ENCODE measurements around the gene SHLD1. TPM values are rescaled to one million over a fixed set of nuclear protein-coding genes. Genes with fewer than 3 reads are reported as not detected.
"Not testable (repeated sequence)": the region's sequence is repeated elsewhere in the genome, so short reads cannot be mapped to it uniquely, and the experiment has no call there.

The SHLD1 gene
- polyA plus RNA-seq, 2 donors: 3.4 to 4.9 TPM

GRCh38 chr20:5787796-5788165 is 37.6 kb downstream of the SHLD1 start:
- H3K27ac ChIP-seq (ENCODE audit: low read depth in 2 of 2, low read length in 1 of 2): no peak overlapping the region
- no peaks in the 10 kb centered on the region for H3K9me3 ChIP-seq (ENCODE audit: control insufficient read depth in 2 of 2, insufficient read depth in 1 of 2, low read depth in 1 of 2, low read length in 1 of 2)
- no peaks in the 10 kb centered on the region for H3K36me3 ChIP-seq (ENCODE audit: control insufficient read depth in 2 of 2, insufficient read depth in 2 of 2, low read length in 1 of 2)
- no peaks in the 10 kb centered on the region for H3K4me1 ChIP-seq (ENCODE audit: control insufficient read depth in 2 of 2, insufficient read depth in 2 of 2, low read length in 1 of 2)
- no peaks in the 10 kb centered on the region for H3K27me3 ChIP-seq (ENCODE audit: control insufficient read depth in 1 of 2, insufficient read depth in 2 of 2, low read length in 2 of 2)
- H3K4me3 ChIP-seq (ENCODE audit: low read depth in 1 of 2, low read length in 2 of 2): no peak overlapping the region

- 0 to 1% methylated on average over 3 of the region's 3 CpGs for WGBS, 2 donors
- Histone ChIP-seq H3K4me3 (ENCODE audit: low read depth in 1 of 2, low read length in 2 of 2) (no peak overlapping the region), H3K27me3 (ENCODE audit: control insufficient read depth in 1 of 2, insufficient read depth in 2 of 2, low read length in 2 of 2) (no peaks in the 10 kb centered on the region), H3K27ac (ENCODE audit: low read depth in 2 of 2, low read length in 1 of 2) (no peak overlapping the region), H3K4me1 (ENCODE audit: control insufficient read depth in 2 of 2, insufficient read depth in 2 of 2, low read length in 1 of 2) (no peaks in the 10 kb centered on the region), H3K9me3 (ENCODE audit: control insufficient read depth in 2 of 2, insufficient read depth in 1 of 2, low read depth in 1 of 2, low read length in 1 of 2) (no peaks in the 10 kb centered on the region), H3K36me3 (ENCODE audit: control insufficient read depth in 2 of 2, insufficient read depth in 2 of 2, low read length in 1 of 2) (no peaks in the 10 kb centered on the region)
Observed at GRCh38 chr20:5788385-5788895, 38.2 kb downstream of the SHLD1 start.

GRCh38 chr20:5789827-5790226 is 39.6 kb downstream of the SHLD1 start:
- no peak overlapping the region for H3K4me3 ChIP-seq (ENCODE audit: low read depth in 1 of 2, low read length in 2 of 2)
- H3K4me1 ChIP-seq (ENCODE audit: control insufficient read depth in 2 of 2, insufficient read depth in 2 of 2, low read length in 1 of 2): no peaks in the 10 kb centered on the region
- no peaks in the 10 kb centered on the region for H3K36me3 ChIP-seq (ENCODE audit: control insufficient read depth in 2 of 2, insufficient read depth in 2 of 2, low read length in 1 of 2)
- WGBS, 2 donors: 80 to 93% methylated on average over 2 of the region's 2 CpGs
- H3K27me3 ChIP-seq (ENCODE audit: control insufficient read depth in 1 of 2, insufficient read depth in 2 of 2, low read length in 2 of 2): no peaks in the 10 kb centered on the region
- no peaks in the 10 kb centered on the region for H3K9me3 ChIP-seq (ENCODE audit: control insufficient read depth in 2 of 2, insufficient read depth in 1 of 2, low read depth in 1 of 2, low read length in 1 of 2)
- H3K27ac ChIP-seq (ENCODE audit: low read depth in 2 of 2, low read length in 1 of 2): no peak overlapping the region

- H3K27ac ChIP-seq (ENCODE audit: low read depth in 2 of 2, low read length in 1 of 2): no peak overlapping the region
- H3K36me3 ChIP-seq (ENCODE audit: control insufficient read depth in 2 of 2, insufficient read depth in 2 of 2, low read length in 1 of 2): no peaks in the 10 kb centered on the region
- WGBS, 2 donors: 73 to 81% methylated on average over 2 of the region's 2 CpGs
- H3K27me3 ChIP-seq (ENCODE audit: control insufficient read depth in 1 of 2, insufficient read depth in 2 of 2, low read length in 2 of 2): no peaks in the 10 kb centered on the region
- no peaks in the 10 kb centered on the region for H3K4me1 ChIP-seq (ENCODE audit: control insufficient read depth in 2 of 2, insufficient read depth in 2 of 2, low read length in 1 of 2)
- H3K9me3 ChIP-seq (ENCODE audit: control insufficient read depth in 2 of 2, insufficient read depth in 1 of 2, low read depth in 1 of 2, low read length in 1 of 2): no peaks in the 10 kb centered on the region
- H3K4me3 ChIP-seq (ENCODE audit: low read depth in 1 of 2, low read length in 2 of 2): no peak overlapping the region
Observed at GRCh38 chr20:5793916-5794315, 43.7 kb downstream of the SHLD1 start.

GRCh38 chr20:5796331-5797040 is 46.3 kb downstream of the SHLD1 start:
- H3K9me3 ChIP-seq (ENCODE audit: control insufficient read depth in 2 of 2, insufficient read depth in 1 of 2, low read depth in 1 of 2, low read length in 1 of 2): no peaks in the 10 kb centered on the region
- H3K36me3 ChIP-seq (ENCODE audit: control insufficient read depth in 2 of 2, insufficient read depth in 2 of 2, low read length in 1 of 2): no peaks in the 10 kb centered on the region
- H3K4me1 ChIP-seq (ENCODE audit: control insufficient read depth in 2 of 2, insufficient read depth in 2 of 2, low read length in 1 of 2): no peaks in the 10 kb centered on the region
- WGBS, 2 donors: 89 to 96% methylated on average over 8 of the region's 8 CpGs
- H3K4me3 ChIP-seq (ENCODE audit: low read depth in 1 of 2, low read length in 2 of 2): no peak overlapping the region
- H3K27ac ChIP-seq (ENCODE audit: low read depth in 2 of 2, low read length in 1 of 2): no peak overlapping the region
- H3K27me3 ChIP-seq (ENCODE audit: control insufficient read depth in 1 of 2, insufficient read depth in 2 of 2, low read length in 2 of 2): no peaks in the 10 kb centered on the region

- H3K4me1 ChIP-seq (ENCODE audit: control insufficient read depth in 2 of 2, insufficient read depth in 2 of 2, low read length in 1 of 2): no peaks in the 10 kb centered on the region
- H3K27me3 ChIP-seq (ENCODE audit: control insufficient read depth in 1 of 2, insufficient read depth in 2 of 2, low read length in 2 of 2): no peaks in the 10 kb centered on the region
- no peak overlapping the region for H3K27ac ChIP-seq (ENCODE audit: low read depth in 2 of 2, low read length in 1 of 2)
- no peaks in the 10 kb centered on the region for H3K36me3 ChIP-seq (ENCODE audit: control insufficient read depth in 2 of 2, insufficient read depth in 2 of 2, low read length in 1 of 2)
- H3K4me3 ChIP-seq (ENCODE audit: low read depth in 1 of 2, low read length in 2 of 2): no peak overlapping the region
- WGBS, 2 donors: 73 to 94% methylated on average over 1 of the region's 1 CpG
- no peaks in the 10 kb centered on the region for H3K9me3 ChIP-seq (ENCODE audit: control insufficient read depth in 2 of 2, insufficient read depth in 1 of 2, low read depth in 1 of 2, low read length in 1 of 2)
Observed at GRCh38 chr20:5797165-5797564, 47.0 kb downstream of the SHLD1 start.

- Histone ChIP-seq H3K27ac (ENCODE audit: low read depth in 2 of 2, low read length in 1 of 2) (no peak overlapping the region), H3K27me3 (ENCODE audit: control insufficient read depth in 1 of 2, insufficient read depth in 2 of 2, low read length in 2 of 2) (no peaks in the 10 kb centered on the region), H3K36me3 (ENCODE audit: control insufficient read depth in 2 of 2, insufficient read depth in 2 of 2, low read length in 1 of 2) (no peaks in the 10 kb centered on the region), H3K4me3 (ENCODE audit: low read depth in 1 of 2, low read length in 2 of 2) (no peak overlapping the region), H3K4me1 (ENCODE audit: control insufficient read depth in 2 of 2, insufficient read depth in 2 of 2, low read length in 1 of 2) (no peaks in the 10 kb centered on the region), H3K9me3 (ENCODE audit: control insufficient read depth in 2 of 2, insufficient read depth in 1 of 2, low read depth in 1 of 2, low read length in 1 of 2) (no peaks in the 10 kb centered on the region)
- 68 to 74% methylated on average over 7 of the region's 7 CpGs for WGBS, 2 donors
Observed at GRCh38 chr20:5797843-5798462, 47.8 kb downstream of the SHLD1 start.

- H3K27ac ChIP-seq (ENCODE audit: low read depth in 2 of 2, low read length in 1 of 2); H3K27me3 ChIP-seq (ENCODE audit: control insufficient read depth in 1 of 2, insufficient read depth in 2 of 2, low read length in 2 of 2); H3K4me3 ChIP-seq (ENCODE audit: low read depth in 1 of 2, low read length in 2 of 2); H3K36me3 ChIP-seq (ENCODE audit: control insufficient read depth in 2 of 2, insufficient read depth in 2 of 2, low read length in 1 of 2); H3K9me3 ChIP-seq (ENCODE audit: control insufficient read depth in 2 of 2, insufficient read depth in 1 of 2, low read depth in 1 of 2, low read length in 1 of 2); H3K4me1 ChIP-seq (ENCODE audit: control insufficient read depth in 2 of 2, insufficient read depth in 2 of 2, low read length in 1 of 2): not testable (repeated sequence)
- WGBS, 2 donors: 84 to 92% methylated on average over 13 of the region's 13 CpGs
Observed at GRCh38 chr20:5803754-5804303, 53.6 kb downstream of the SHLD1 start.

GRCh38 chr20:5806457-5807263 is 56.5 kb downstream of the SHLD1 start:
- no peaks in the 10 kb centered on the region for H3K36me3 ChIP-seq (ENCODE audit: control insufficient read depth in 2 of 2, insufficient read depth in 2 of 2, low read length in 1 of 2)
- H3K4me3 ChIP-seq (ENCODE audit: low read depth in 1 of 2, low read length in 2 of 2): no peak overlapping the region
- WGBS, 2 donors: 90 to 94% methylated on average over 7 of the region's 7 CpGs
- H3K9me3 ChIP-seq (ENCODE audit: control insufficient read depth in 2 of 2, insufficient read depth in 1 of 2, low read depth in 1 of 2, low read length in 1 of 2): no peaks in the 10 kb centered on the region
- H3K4me1 ChIP-seq (ENCODE audit: control insufficient read depth in 2 of 2, insufficient read depth in 2 of 2, low read length in 1 of 2): no peaks in the 10 kb centered on the region
- H3K27ac ChIP-seq (ENCODE audit: low read depth in 2 of 2, low read length in 1 of 2): no peak overlapping the region
- H3K27me3 ChIP-seq (ENCODE audit: control insufficient read depth in 1 of 2, insufficient read depth in 2 of 2, low read length in 2 of 2): no peaks in the 10 kb centered on the region
